Ascending aorta (tissue), 2 donors: ENCODE results near the gene PTP4A1. TPM values are rescaled to one million over a fixed set of nuclear protein-coding genes. Genes with fewer than 3 reads are reported as not detected.

ENCODE experiments used
- DNase-seq, 2 donors: peaks; one replicate each; pipeline ENCODE4 v3.0.0-alpha.2; 2019; ENCODE audit warnings: low spot score in 2 of 2
- H3K27ac ChIP-seq, 2 donors: fragments of 200-600 bp; sonication (generic); one replicate each; pipeline ENCODE4 v1.5.1; 2016 to 2017; ENCODE audit warnings: mild to moderate bottlenecking in 1 of 2
- H3K27me3 ChIP-seq: fragments of 200-600 bp; sonication (generic); one replicate; pipeline ENCODE4 v1.5.1; 2017
- H3K36me3 ChIP-seq, 2 donors: fragments of 200-600 bp; sonication (generic); one replicate each; pipeline ENCODE4 v1.5.1; 2016
- H3K4me1 ChIP-seq, 2 donors: fragments of 200-600 bp; sonication (generic); one replicate each; pipeline ENCODE4 v1.5.1; 2016 to 2017; ENCODE audit warnings: mild to moderate bottlenecking in 1 of 2
- H3K4me3 ChIP-seq, 2 donors: fragments of 200-600 bp; sonication (generic); one replicate each; pipeline ENCODE4 v1.5.1; 2016 to 2017; ENCODE audit warnings: mild to moderate bottlenecking in 1 of 2
- H3K9me3 ChIP-seq, 2 donors: fragments of 200-600 bp; sonication (generic); one replicate each; pipeline ENCODE4 v1.5.1; 2016
- CTCF ChIP-seq, 3 experiments: fragments of 200-600 bp in 2 of 3; fragments of 450-650 bp in 1 of 3; sonication (generic) in 2 of 3; IDR thresholded peaks; one replicate each; pipeline ENCODE4 v1.5.1; 2016 to 2019; ENCODE audit warnings: antibody characterized with exemption in 3 of 3, mild to moderate bottlenecking in 1 of 3, moderate library complexity in 1 of 3
- intact Hi-C: fragments of 100-400 bp; cut with DNase I; formaldehyde crosslinking; loops from one replicate; pipeline ENCODE4 v1.15.1; 2023
- total RNA-seq: library from RNA; depleted of rRNA; stranded (reverse); fragments of >200 nt; gene quantifications from one replicate; pipeline ENCODE4 v1.1.0, GENCODE V29; 2016

PTP4A1 gene
- total RNA-seq, 1 donor from 2014 or later = 33.3 TPM

- intact Hi-C loops = no loop called here
- TF ChIP-seq CTCF (IDR thresholded peaks at IDR 0.05) = no peak
- no peak overlapping the region for H3K27ac ChIP-seq
- no peaks in the 10 kb centered on the region for H3K9me3 ChIP-seq
- no peak for DNase-seq
- H3K4me1 ChIP-seq = peaks cover 0 to 2% of the 10 kb centered on the region in 2 donors
- H3K36me3 ChIP-seq = peaks cover 29 to 45% of the 10 kb centered on the region in 2 donors
- H3K27me3 ChIP-seq = no peaks in the 10 kb centered on the region
- no peak overlapping the region for H3K4me3 ChIP-seq
These were observed 7.8 kb downstream of the PTP4A1 start for GRCh38 chr6:63579937-63580703.

- Histone ChIP-seq H3K9me3 (no peaks in the 10 kb centered on the region), H3K4me1 (no peaks in the 10 kb centered on the region), H3K27ac (no peak overlapping the region), H3K27me3 (no peaks in the 10 kb centered on the region), H3K4me3 (no peak overlapping the region), H3K36me3 (peaks cover 29 to 45% of the 10 kb centered on the region in 2 donors)
- intact Hi-C loops = no loop called here
- no peak for TF ChIP-seq CTCF (IDR thresholded peaks at IDR 0.05)
- no peak for DNase-seq
These were observed 8.4 kb downstream of the PTP4A1 start for GRCh38 chr6:63580704-63580961.

- Histone ChIP-seq H3K9me3 (no peaks in the 10 kb centered on the region), H3K4me3 (no peak overlapping the region), H3K4me1 (no peaks in the 10 kb centered on the region), H3K27me3 (no peaks in the 10 kb centered on the region), H3K36me3 (peaks cover 29 to 45% of the 10 kb centered on the region in 2 donors), H3K27ac (no peak overlapping the region)
- intact Hi-C loops = no loop called here
- DNase-seq = no peak
- no peak for TF ChIP-seq CTCF (IDR thresholded peaks at IDR 0.05)
These were observed 9.2 kb downstream of the PTP4A1 start for GRCh38 chr6:63581355-63582013.

- intact Hi-C loops = no loop called here
- H3K4me3 ChIP-seq = no peak overlapping the region
- no peaks in the 10 kb centered on the region for H3K27me3 ChIP-seq
- no peaks in the 10 kb centered on the region for H3K9me3 ChIP-seq
- DNase-seq = no peak
- no peaks in the 10 kb centered on the region for H3K4me1 ChIP-seq
- no peak overlapping the region for H3K27ac ChIP-seq
- no peak for TF ChIP-seq CTCF (IDR thresholded peaks at IDR 0.05)
- H3K36me3 ChIP-seq = peaks cover 25 to 35% of the 10 kb centered on the region in 2 donors
These were observed 10.4 kb downstream of the PTP4A1 start for GRCh38 chr6:63582579-63583231.

- Histone ChIP-seq H3K9me3 (no peaks in the 10 kb centered on the region), H3K36me3 (peaks cover 22 to 24% of the 10 kb centered on the region in 2 donors), H3K27ac (no peak overlapping the region), H3K4me3 (no peak overlapping the region), H3K4me1 (no peaks in the 10 kb centered on the region), H3K27me3 (no peaks in the 10 kb centered on the region)
- no peak for TF ChIP-seq CTCF (IDR thresholded peaks at IDR 0.05)
- DNase-seq = no peak
- intact Hi-C loops = no loop called here
These were observed 11.8 kb downstream of the PTP4A1 start for GRCh38 chr6:63584125-63584514.
